IMR-90 (cell line): ENCODE results near the gene GJA10.

Source experiments
- BHLHE40 ChIP-seq: fragments of 150-350 bp; IDR thresholded peaks from 2 replicates; pipeline ENCODE4 v1.6.1; 2016; ENCODE audit warnings: mild to moderate bottlenecking, low read depth, low read length
- CTCF ChIP-seq: conservative IDR thresholded peaks from 2 replicates; pipeline ENCODE4 v1.5.1; 2012; ENCODE audit warnings: mild to moderate bottlenecking, low read depth, low read length, improper control_type of control experiment
- FOS ChIP-seq: fragments of 150-350 bp; IDR thresholded peaks from 2 replicates; pipeline ENCODE4 v1.6.1; 2016; ENCODE audit warnings: low read depth, low read length
- MAFK ChIP-seq: IDR thresholded peaks from 2 replicates; pipeline ENCODE4 v1.6.1; 2012; ENCODE audit warnings: low read depth, low read length, improper control_type of control experiment
- MAZ ChIP-seq: IDR thresholded peaks from 2 replicates; pipeline ENCODE4 v1.6.1; 2012; ENCODE audit warnings: low read depth, mild to moderate bottlenecking, low read length, improper control_type of control experiment, moderate library complexity, borderline replicate concordance
- POLR2A ChIP-seq: IDR thresholded peaks from 2 replicates; pipeline ENCODE4 v1.6.1; 2012; ENCODE audit warnings: mild to moderate bottlenecking, low read depth, low read length

- TF ChIP-seq CTCF (no peak), POLR2A (no peak), FOS (no peak), MAZ (no peak), BHLHE40 (no peak), MAFK (no peak)
These were observed 22.9 kb downstream of the GJA10 start for GRCh38 chr6:89917216-89917615.
